ENCODE data around the gene IGDCC3. TPM values are rescaled to one million over a fixed set of nuclear protein-coding genes. Genes with fewer than 3 reads are reported as not detected.

The IGDCC3 gene
- total and polyA plus RNA-seq, 2 donors (not counting 3 experiments of a cell fraction or from before 2014, with no cell fraction given), result 0.03 TPM; not detected in 1

GRCh38 chr15:65405791-65406423 is 28.1 kb upstream of the IGDCC3 start:
- TF ChIP-seq JUN (IDR thresholded peaks at IDR 0.05; ENCODE audit: borderline replicate concordance, insufficient read depth, insufficient read length, low read depth) (no peak), MYC (IDR thresholded peaks at IDR 0.05; ENCODE audit: low read depth, low read length) (no peak), POLR2AphosphoS5 (IDR thresholded peaks at IDR 0.05; ENCODE audit: insufficient read depth, low read depth, low read length) (no peak), EZH2 (IDR thresholded peaks at IDR 0.05; ENCODE audit: borderline replicate concordance, low read depth, low read length, severe bottlenecking) (no peak), FOS (IDR thresholded peaks at IDR 0.05; ENCODE audit: borderline replicate concordance, insufficient read depth, low read length) (no peak), POLR2A (IDR thresholded peaks at IDR 0.05; ENCODE audit: low read depth, low read length) (no peak), MAX (IDR thresholded peaks at IDR 0.05; ENCODE audit: insufficient read depth, insufficient read length) (no peak), GATA2 (IDR thresholded peaks at IDR 0.05; ENCODE audit: insufficient read depth, insufficient read length, low read depth, low read length) (no peak)
- TF ChIP-seq, protein P1, sequence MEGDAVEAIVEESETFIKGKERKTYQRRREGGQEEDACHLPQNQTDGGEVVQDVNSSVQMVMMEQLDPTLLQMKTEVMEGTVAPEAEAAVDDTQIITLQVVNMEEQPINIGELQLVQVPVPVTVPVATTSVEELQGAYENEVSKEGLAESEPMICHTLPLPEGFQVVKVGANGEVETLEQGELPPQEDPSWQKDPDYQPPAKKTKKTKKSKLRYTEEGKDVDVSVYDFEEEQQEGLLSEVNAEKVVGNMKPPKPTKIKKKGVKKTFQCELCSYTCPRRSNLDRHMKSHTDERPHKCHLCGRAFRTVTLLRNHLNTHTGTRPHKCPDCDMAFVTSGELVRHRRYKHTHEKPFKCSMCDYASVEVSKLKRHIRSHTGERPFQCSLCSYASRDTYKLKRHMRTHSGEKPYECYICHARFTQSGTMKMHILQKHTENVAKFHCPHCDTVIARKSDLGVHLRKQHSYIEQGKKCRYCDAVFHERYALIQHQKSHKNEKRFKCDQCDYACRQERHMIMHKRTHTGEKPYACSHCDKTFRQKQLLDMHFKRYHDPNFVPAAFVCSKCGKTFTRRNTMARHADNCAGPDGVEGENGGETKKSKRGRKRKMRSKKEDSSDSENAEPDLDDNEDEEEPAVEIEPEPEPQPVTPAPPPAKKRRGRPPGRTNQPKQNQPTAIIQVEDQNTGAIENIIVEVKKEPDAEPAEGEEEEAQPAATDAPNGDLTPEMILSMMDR (IDR thresholded peaks at IDR 0.05; ENCODE audit: extremely low read depth in 1 of 2, insufficient read depth in 1 of 2, low read depth in 1 of 2, low read length in 2 of 2), result no peak
- FAIRE-seq (no peak), DNase-seq (ENCODE audit: low read depth, low spot score) (no peak)
- Histone ChIP-seq H3K36me3 (ENCODE audit: control insufficient read depth in 2 of 2, extremely low read depth in 1 of 2, insufficient read depth in 2 of 2, low read length in 2 of 2) (no peaks in the 10 kb centered on the region), H3K9me1 (replicated peaks; ENCODE audit: control insufficient read depth, extremely low read depth, insufficient read depth, low read length) (no peaks in the 10 kb centered on the region), H2AFZ (ENCODE audit: low read depth, low read length) (no peak overlapping the region), H3K4me1 (ENCODE audit: control insufficient read depth, extremely low read depth, insufficient read depth, low read length) (no peaks in the 10 kb centered on the region), H3K27ac (ENCODE audit: insufficient read depth, low read depth, low read length) (no peak overlapping the region), H3K79me2 (ENCODE audit: control insufficient read depth, insufficient read depth, low read length) (no peaks in the 10 kb centered on the region), H3K4me3 (replicated peaks in 1 of 3; ENCODE audit: insufficient read depth in 1 of 3, low read depth in 1 of 3, low read length in 3 of 3) (no peak overlapping the region), H3K4me2 (ENCODE audit: insufficient read depth, low read length) (no peak overlapping the region), H3K27me3 (ENCODE audit: control insufficient read depth in 2 of 2, insufficient read depth in 2 of 2, low read length in 2 of 2) (peaks cover 4 to 23% of the 10 kb centered on the region in 2 experiments), H4K20me1 (replicated peaks; ENCODE audit: control insufficient read depth, extremely low read depth, insufficient read depth, low read length) (no peaks in the 10 kb centered on the region), H3K9ac (replicated peaks; ENCODE audit: extremely low read depth, insufficient read depth, low read length) (no peak overlapping the region), H3K9me3 (replicated peaks; ENCODE audit: control insufficient read depth, insufficient read depth, low read length) (no peaks in the 10 kb centered on the region)
- ChIA-PET POLR2A (no interaction called here), CTCF (interaction anchor here (0.8 to 2.0 kb wide), 2 partner anchors 12 to 21 kb away, joined by 3 to 8 read pairs; no protein-coding TSS in a partner anchor)
- BruUV-seq (replicated peaks), result no TSS peak
- intact Hi-C loops (cut with micrococcal nuclease), result no loop called here
- dilution Hi-C loops (cut with MboI; ENCODE audit: extremely low pct_ligation_motif_present, low sequenced_read_pairs), result no loop called here
